Subcutaneous adipose tissue (tissue), 4 donors: ENCODE measurements around the gene NIPAL4. TPM values are rescaled to one million over a fixed set of nuclear protein-coding genes. Genes with fewer than 3 reads are reported as not detected.

Experiments used
- total RNA-seq, 4 donors: library from RNA; depleted of rRNA; stranded (reverse); fragments of >200 nt; gene quantifications; one replicate each; pipeline ENCODE4 v1.1.0, GENCODE V29; 2016
- TF ChIP-seq, protein P1 (sequence below): fragments of 450-650 bp; IDR thresholded peaks from one replicate; pipeline ENCODE4 v1.5.1; 2016; ENCODE audit warnings: low read depth, mild to moderate bottlenecking, control low read depth, antibody characterized with exemption, moderate library complexity

NIPAL4 gene
- total RNA-seq, 4 donors from 2014 or later, result 0.22 to 1.3 TPM; not detected in 2

DNA sequence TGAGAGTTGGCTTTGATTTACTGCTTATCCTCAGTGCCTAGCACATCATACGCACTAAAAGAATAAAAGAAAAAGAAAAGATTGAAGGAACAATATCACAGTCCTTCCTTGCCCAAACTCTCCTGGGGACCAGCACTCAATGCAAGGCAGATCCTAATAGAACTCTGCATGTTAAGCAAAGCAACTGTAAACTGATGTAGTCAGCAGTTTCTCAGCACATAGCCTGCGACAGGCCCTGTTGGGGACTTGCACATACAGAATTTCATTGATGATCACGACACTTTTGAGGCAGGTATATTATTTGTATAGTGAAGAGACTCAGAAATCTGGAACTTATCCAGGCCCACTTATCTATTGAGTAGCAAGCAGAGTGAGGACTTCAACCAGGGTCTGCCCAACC lies 15.4 kb downstream of the NIPAL4 start:
- TF ChIP-seq, protein P1, sequence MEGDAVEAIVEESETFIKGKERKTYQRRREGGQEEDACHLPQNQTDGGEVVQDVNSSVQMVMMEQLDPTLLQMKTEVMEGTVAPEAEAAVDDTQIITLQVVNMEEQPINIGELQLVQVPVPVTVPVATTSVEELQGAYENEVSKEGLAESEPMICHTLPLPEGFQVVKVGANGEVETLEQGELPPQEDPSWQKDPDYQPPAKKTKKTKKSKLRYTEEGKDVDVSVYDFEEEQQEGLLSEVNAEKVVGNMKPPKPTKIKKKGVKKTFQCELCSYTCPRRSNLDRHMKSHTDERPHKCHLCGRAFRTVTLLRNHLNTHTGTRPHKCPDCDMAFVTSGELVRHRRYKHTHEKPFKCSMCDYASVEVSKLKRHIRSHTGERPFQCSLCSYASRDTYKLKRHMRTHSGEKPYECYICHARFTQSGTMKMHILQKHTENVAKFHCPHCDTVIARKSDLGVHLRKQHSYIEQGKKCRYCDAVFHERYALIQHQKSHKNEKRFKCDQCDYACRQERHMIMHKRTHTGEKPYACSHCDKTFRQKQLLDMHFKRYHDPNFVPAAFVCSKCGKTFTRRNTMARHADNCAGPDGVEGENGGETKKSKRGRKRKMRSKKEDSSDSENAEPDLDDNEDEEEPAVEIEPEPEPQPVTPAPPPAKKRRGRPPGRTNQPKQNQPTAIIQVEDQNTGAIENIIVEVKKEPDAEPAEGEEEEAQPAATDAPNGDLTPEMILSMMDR, result no peak

DNA sequence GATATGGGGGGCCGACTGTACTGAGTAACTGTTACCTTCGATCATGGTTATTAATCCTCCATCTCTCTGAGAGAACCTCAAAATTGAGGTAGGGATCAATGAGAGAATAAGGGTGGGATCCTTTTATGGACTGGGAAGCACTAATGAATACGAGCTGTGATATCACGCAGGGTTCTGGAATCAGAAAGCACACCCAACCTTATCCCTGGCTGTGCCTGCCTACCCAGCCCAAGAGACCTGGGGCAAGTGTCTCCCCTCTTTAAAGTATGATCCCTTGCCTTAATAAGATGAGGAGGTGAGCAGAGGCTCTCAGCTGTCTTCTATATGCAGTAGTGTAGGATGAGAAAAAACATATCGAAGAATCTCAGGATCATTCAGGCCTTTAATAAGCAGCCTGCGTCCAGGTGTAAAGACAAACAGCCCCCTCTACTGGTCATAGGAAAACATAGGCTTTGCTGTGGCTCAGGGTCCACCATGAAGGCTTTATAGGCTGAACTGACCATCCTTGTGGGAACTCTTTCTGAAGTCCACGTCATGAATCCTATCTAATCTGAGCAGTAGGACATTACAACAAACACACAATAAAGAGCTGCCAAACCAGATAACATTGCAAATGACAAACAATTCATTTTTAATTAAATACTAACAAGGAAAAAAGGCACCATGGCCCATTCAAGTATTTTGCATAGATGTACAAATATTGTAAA lies 16.8 kb downstream of the NIPAL4 start:
- TF ChIP-seq, protein P1, result no peak

DNA sequence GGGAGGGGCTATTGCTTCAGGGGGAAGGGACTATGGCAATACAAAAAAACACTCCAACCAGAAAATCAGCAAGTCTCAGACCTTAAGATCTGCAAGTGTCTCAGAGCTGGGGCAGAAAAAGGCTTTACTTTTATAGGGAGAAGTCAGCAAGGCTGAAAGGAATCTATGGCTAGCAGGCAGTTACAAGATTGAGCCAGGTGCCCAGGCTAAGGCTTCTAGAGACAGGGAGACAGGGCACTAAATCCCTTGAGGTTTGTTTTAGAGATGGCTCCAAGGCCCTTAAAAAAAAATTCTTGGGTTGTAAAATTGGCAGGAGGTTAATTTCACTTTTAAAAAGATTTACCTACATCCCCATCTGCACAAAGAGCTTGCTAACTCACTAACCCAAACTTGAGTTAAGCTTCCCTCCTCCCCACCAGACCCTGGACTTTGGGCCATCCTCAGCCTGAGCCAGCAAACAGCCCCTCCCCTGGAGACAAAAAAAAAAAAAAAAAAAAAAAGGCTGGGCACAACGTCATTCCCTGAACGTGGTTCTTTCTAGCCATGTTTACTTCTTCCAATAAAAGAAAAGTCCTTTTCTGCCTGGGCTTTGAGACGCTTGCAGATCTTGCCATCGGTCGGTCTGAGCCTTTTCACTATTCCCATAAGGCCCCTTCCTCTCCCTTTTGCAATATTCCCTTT lies 17.9 kb downstream of the NIPAL4 start:
- TF ChIP-seq, protein P1, result no peak

DNA sequence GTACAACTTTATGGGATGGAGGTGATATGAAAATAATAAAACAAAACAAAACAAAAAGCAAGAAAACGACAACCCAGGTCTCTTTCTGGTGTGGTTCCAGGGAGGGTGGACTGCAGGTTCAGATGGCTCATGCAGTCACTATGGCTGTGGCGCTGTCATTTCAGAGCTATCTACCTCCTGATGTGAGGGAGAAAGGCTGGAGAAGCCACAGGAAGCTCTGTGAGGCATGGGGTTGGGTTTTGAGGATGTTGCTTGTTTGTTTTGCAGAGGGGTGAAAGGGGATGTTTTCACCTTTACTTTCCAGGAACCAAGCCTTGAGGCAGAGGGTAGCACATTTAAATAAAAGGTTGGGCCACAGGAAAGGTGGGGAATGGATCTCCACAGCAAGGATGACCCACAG lies 18.7 kb downstream of the NIPAL4 start:
- TF ChIP-seq, protein P1, result no peak

DNA sequence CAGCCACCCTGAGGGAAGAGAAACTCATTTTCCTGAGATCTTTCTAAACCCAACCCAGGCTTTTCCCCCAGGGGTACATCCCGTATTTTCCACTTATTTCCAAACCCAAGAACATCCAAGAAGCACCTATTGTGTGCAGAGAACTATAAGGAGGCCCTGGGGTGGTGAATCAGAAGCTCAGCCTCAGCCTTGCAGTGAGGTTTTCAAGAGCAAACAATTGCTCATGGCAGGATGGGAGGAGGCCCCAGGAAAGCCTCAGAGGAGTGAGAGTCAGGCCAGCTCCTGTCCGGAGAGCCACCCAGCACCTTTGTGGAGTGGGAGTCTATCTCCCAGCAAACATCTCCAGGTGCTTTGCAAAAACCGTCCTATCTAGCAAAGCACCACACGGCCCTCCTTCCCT lies 19.2 kb downstream of the NIPAL4 start:
- TF ChIP-seq, protein P1, result no peak

DNA sequence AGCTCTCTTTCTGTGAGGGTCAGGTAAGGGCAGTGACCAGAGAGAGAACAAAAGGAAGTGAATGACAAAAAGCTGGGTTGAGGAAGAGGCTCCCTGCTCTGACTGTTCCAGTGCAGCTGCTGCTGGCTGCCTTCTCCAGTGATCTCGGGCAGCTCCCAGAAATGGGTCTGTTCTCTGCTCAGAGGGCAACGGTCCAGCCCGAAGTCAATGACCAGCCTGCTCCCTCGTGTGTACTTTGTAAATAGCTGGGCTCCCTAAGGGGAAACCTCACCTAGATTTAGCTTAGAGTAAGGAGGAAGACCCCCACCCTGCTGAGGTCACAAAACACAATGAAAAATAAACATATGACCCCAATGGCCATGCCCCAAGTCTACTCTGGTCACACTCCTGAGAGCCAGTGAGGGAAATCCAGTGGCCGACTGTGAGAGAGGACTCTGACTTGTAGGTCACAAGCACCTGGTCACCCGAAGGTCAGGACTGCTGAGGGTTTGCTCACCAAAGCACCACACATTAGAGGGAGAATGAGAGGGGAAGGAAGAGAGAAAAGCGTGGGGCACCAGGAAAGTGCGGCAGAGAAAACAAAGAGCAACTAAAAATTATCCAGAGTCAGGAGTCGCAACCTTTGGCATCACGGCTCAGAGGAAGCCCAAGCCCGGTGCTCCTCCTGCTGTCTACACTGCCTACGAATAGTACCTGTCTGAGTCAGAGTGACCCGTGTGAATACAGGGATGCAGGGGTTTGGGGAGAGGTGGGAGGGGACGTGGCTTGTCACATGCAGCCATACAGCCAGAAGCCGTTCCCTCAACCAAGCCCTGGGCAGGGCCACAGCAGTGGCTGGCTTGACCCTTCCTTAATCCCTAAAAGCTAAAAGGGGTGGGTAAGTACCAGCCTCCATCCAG lies 19.8 kb downstream of the NIPAL4 start:
- TF ChIP-seq, protein P1, result no peak

DNA sequence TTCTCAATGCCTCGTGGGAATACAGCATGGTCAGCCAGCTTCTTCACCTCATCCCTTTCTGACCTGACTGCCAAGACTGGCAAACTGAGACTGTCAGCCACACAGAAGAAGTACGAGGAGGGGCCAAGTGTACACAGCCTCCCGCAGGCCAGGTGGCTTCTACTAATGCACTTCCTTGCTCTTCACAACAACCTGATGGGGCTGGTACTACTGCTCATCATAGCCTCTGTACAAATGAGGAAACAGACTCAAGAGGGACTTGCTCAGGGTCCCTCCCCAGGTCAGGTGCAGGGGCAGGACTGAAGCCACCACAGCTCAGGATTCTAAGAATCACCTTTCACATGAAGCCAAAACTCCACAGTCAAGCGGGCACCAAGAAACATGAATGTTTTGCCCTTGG lies 21.3 kb downstream of the NIPAL4 start:
- TF ChIP-seq, protein P1, result no peak
